HG02798 (cell line): ENCODE measurements around the gene SPIB.

Experiments used
- ATAC-seq: cut with Tn5 transposase; IDR thresholded peaks from one replicate; pipeline ENCODE4 v1.9.1; 2021; ENCODE audit warnings: mild to moderate bottlenecking; ENCODE audit not compliant: unreplicated experiment, poor library complexity

The SPIB gene

GRCh38 chr19:50418176-50419021, at the start of gene SPIB:
Gene SPIB (plus strand): TSS chr19:50418938. CDS start chr19:50418963, 25 bp downstream.
- ATAC-seq, result no peak

GRCh38 chr19:50371914-50372475, 46.7 kb upstream of the SPIB start:
- no peak for ATAC-seq

- peak; percentile 92 for ATAC-seq
These were observed 42.3 kb upstream of the SPIB start, which contains the start of gene NR1H2 for GRCh38 chr19:50376166-50377050. Gene NR1H2 (plus strand): TSS chr19:50376457. CDS start chr19:50377606, 1,149 bp downstream.

GRCh38 chr19:50377051-50377461, 41.7 kb upstream of the SPIB start:
- ATAC-seq, result peak; percentile 10

GRCh38 chr19:50377517-50377916, 41.2 kb upstream of the SPIB start:
- no peak for ATAC-seq

- no peak for ATAC-seq
These were observed 40.4 kb upstream of the SPIB start for GRCh38 chr19:50378169-50378862.

GRCh38 chr19:50378863-50379236, 39.9 kb upstream of the SPIB start:
- ATAC-seq, result no peak

- no peak for ATAC-seq
These were observed 39.1 kb upstream of the SPIB start for GRCh38 chr19:50379602-50380001.

- no peak for ATAC-seq
These were observed 38.6 kb upstream of the SPIB start for GRCh38 chr19:50380137-50380536.

- ATAC-seq, result no peak
These were observed 38.0 kb upstream of the SPIB start for GRCh38 chr19:50380751-50381151.

GRCh38 chr19:50381881-50382729, 36.6 kb upstream of the SPIB start:
- no peak for ATAC-seq

GRCh38 chr19:50383001-50383851, 35.5 kb upstream of the SPIB start:
- ATAC-seq, result no peak

- peak; percentile 93 for ATAC-seq
These were observed 34.7 kb upstream of the SPIB start, which contains the start of gene POLD1 for GRCh38 chr19:50383852-50384684. Gene POLD1 (plus strand): TSS chr19:50384347. CDS start chr19:50398852, 14,505 bp downstream.

GRCh38 chr19:50384685-50385535, 33.8 kb upstream of the SPIB start:
- ATAC-seq, result no peak

- ATAC-seq, result no peak
These were observed 31.4 kb upstream of the SPIB start for GRCh38 chr19:50387176-50387867.

GRCh38 chr19:50387868-50388245, 30.9 kb upstream of the SPIB start:
- ATAC-seq, result no peak
